NOMO-1 (cell line): ENCODE results near the gene CPED1.

ENCODE experiments used
- DNase-seq, 2 experiments: peaks; one replicate each; lab custom pipeline; 2025; ENCODE audit not compliant: unreplicated experiment in 2 of 2; lab: John Stamatoyannopoulos, UW

Gene CPED1

GRCh38 chr7:121082400-121083101 is 94.0 kb downstream of the CPED1 start:
- no peak for DNase-seq

- DNase-seq: no peak
Observed at GRCh38 chr7:121083138-121083789, 94.8 kb downstream of the CPED1 start.

GRCh38 chr7:121083790-121084251 is 95.3 kb downstream of the CPED1 start:
- DNase-seq: no peak

- no peak for DNase-seq
Observed at GRCh38 chr7:121084256-121084655, 95.7 kb downstream of the CPED1 start.

GRCh38 chr7:121084748-121085336 is 96.3 kb downstream of the CPED1 start:
- DNase-seq: no peak

GRCh38 chr7:121085922-121086321 is 97.4 kb downstream of the CPED1 start:
- no peak for DNase-seq

- no peak for DNase-seq
Observed at GRCh38 chr7:121088870-121089269, 100.4 kb downstream of the CPED1 start.

- DNase-seq: no peak
Observed at GRCh38 chr7:121094829-121095228, 106.3 kb downstream of the CPED1 start.

GRCh38 chr7:121097577-121097976 is 109.1 kb downstream of the CPED1 start:
- DNase-seq: no peak

GRCh38 chr7:121099572-121099971 is 111.1 kb downstream of the CPED1 start:
- DNase-seq: no peak

- DNase-seq: no peak
Observed at GRCh38 chr7:121101083-121101482, 112.6 kb downstream of the CPED1 start.

- no peak for DNase-seq
Observed at GRCh38 chr7:121101621-121102020, 113.1 kb downstream of the CPED1 start.

- DNase-seq: no peak
Observed at GRCh38 chr7:121102619-121103018, 114.1 kb downstream of the CPED1 start.

- no peak for DNase-seq
Observed at GRCh38 chr7:121103086-121103485, 114.6 kb downstream of the CPED1 start.

- no peak for DNase-seq
Observed at GRCh38 chr7:121103579-121103978, 115.1 kb downstream of the CPED1 start.

- no peak for DNase-seq
Observed at GRCh38 chr7:121105262-121105661, 116.8 kb downstream of the CPED1 start.

GRCh38 chr7:121107923-121108498 is 119.5 kb downstream of the CPED1 start:
- peak in 1 of 2 experiments; percentile 19 for DNase-seq

- DNase-seq: no peak
Observed at GRCh38 chr7:121109145-121109544, 120.6 kb downstream of the CPED1 start.

GRCh38 chr7:121113288-121113687 is 124.8 kb downstream of the CPED1 start:
- DNase-seq: no peak

- DNase-seq: no peak
Observed at GRCh38 chr7:121116396-121116795, 127.9 kb downstream of the CPED1 start.

GRCh38 chr7:121119047-121119446 is 130.5 kb downstream of the CPED1 start:
- DNase-seq: no peak

- no peak for DNase-seq
Observed at GRCh38 chr7:121123032-121123431, 134.5 kb downstream of the CPED1 start.
